Muscle layer of colon (tissue), 2 donors: Measurements from ENCODE around the gene WDR93.
A peak's percentile ranks its signal among the peaks of the same experiment; 100 is the strongest.

Source experiments
- H3K27ac ChIP-seq: one replicate; pipeline ENCODE4 v1.7.0; 2013; ENCODE audit warnings: low read depth, mild to moderate bottlenecking, low read length, moderate library complexity
- H3K27me3 ChIP-seq, 2 donors: one replicate each; pipeline ENCODE4 v1.7.0; 2013; ENCODE audit warnings: low read length in 2 of 2, mild to moderate bottlenecking in 2 of 2; ENCODE audit not compliant: insufficient read depth in 2 of 2, control insufficient read depth in 1 of 2
- H3K36me3 ChIP-seq: one replicate; pipeline ENCODE4 v1.7.0; 2013; ENCODE audit warnings: mild to moderate bottlenecking, low read length; ENCODE audit not compliant: insufficient read depth
- H3K4me1 ChIP-seq: one replicate; pipeline ENCODE4 v1.7.0; 2013; ENCODE audit warnings: mild to moderate bottlenecking, low read length; ENCODE audit not compliant: insufficient read depth
- H3K4me3 ChIP-seq, 2 donors: one replicate each; pipeline ENCODE4 v1.7.0; 2013; ENCODE audit warnings: low read length in 2 of 2, low read depth in 1 of 2, mild to moderate bottlenecking in 1 of 2, moderate library complexity in 1 of 2
- H3K9ac ChIP-seq: one replicate; pipeline ENCODE4 v1.7.0; 2013; ENCODE audit warnings: low read length
- H3K9me3 ChIP-seq: one replicate; pipeline ENCODE4 v1.7.0; 2013; ENCODE audit warnings: mild to moderate bottlenecking, low read length
- donor health status: abdominal sarcoma.
- donor health status: Adenocarcinoma of cecum.

The WDR93 gene

GRCh38 chr15:89690276-89691218, at the start of gene WDR93, which contains the start of gene PEX11A:
TSS of gene WDR93 (plus strand) at chr15:89690811. CDS start at chr15:89701747, 10,936 bp downstream.
TSS of gene PEX11A (minus strand) at chr15:89690754. CDS start at chr15:89690632, 122 bp downstream.
- Histone ChIP-seq H3K36me3 (peaks cover 4% of the 10 kb centered on the region), H3K9ac (peak within 1 kb of the TSS; percentile 50), H3K9me3 (no peaks in the 10 kb centered on the region), H3K4me1 (peaks cover 7% of the 10 kb centered on the region), H3K27me3 (no peaks in the 10 kb centered on the region), H3K4me3 (peak within 1 kb of the TSS; percentile 68 to 80), H3K27ac (peak within 1 kb of the TSS; percentile 57)

GRCh38 chr15:89641053-89641452, 49.6 kb upstream of the WDR93 start:
- Histone ChIP-seq H3K27me3 (no peaks in the 10 kb centered on the region), H3K27ac (no peak overlapping the region), H3K4me1 (no peaks in the 10 kb centered on the region), H3K9ac (no peak overlapping the region), H3K9me3 (no peaks in the 10 kb centered on the region), H3K4me3 (no peak overlapping the region), H3K36me3 (peaks cover 12% of the 10 kb centered on the region)

- peaks cover 12% of the 10 kb centered on the region for H3K36me3 ChIP-seq
These were observed 48.5 kb upstream of the WDR93 start for GRCh38 chr15:89642106-89642505.

GRCh38 chr15:89645680-89646079, 44.9 kb upstream of the WDR93 start:
- H3K4me3 ChIP-seq = no peak overlapping the region
- no peak overlapping the region for H3K9ac ChIP-seq
- H3K27me3 ChIP-seq = no peaks in the 10 kb centered on the region
- H3K36me3 ChIP-seq = peaks cover 12% of the 10 kb centered on the region
- H3K9me3 ChIP-seq = no peaks in the 10 kb centered on the region
- H3K4me1 ChIP-seq = peaks cover 5% of the 10 kb centered on the region
- no peak overlapping the region for H3K27ac ChIP-seq

More at GRCh38 chr15:89642106-89642505, 48.5 kb upstream of the WDR93 start:
- Histone ChIP-seq H3K9ac (no peak overlapping the region), H3K27ac (no peak overlapping the region), H3K4me3 (no peak overlapping the region), H3K9me3 (no peaks in the 10 kb centered on the region), H3K27me3 (no peaks in the 10 kb centered on the region), H3K4me1 (peaks cover 1% of the 10 kb centered on the region)

GRCh38 chr15:89646416-89647141, 44.0 kb upstream of the WDR93 start:
- no peak overlapping the region for H3K27ac ChIP-seq
- H3K4me3 ChIP-seq = no peak overlapping the region
- H3K4me1 ChIP-seq = peaks cover 5% of the 10 kb centered on the region
- no peaks in the 10 kb centered on the region for H3K27me3 ChIP-seq
- H3K9me3 ChIP-seq = no peaks in the 10 kb centered on the region
- H3K36me3 ChIP-seq = peaks cover 3% of the 10 kb centered on the region
- no peak overlapping the region for H3K9ac ChIP-seq

- no peaks in the 10 kb centered on the region for H3K36me3 ChIP-seq
- H3K9ac ChIP-seq = no peak overlapping the region
- H3K27me3 ChIP-seq = no peaks in the 10 kb centered on the region
- no peak overlapping the region for H3K4me3 ChIP-seq
- no peak overlapping the region for H3K27ac ChIP-seq
- no peaks in the 10 kb centered on the region for H3K9me3 ChIP-seq
- peaks cover 5% of the 10 kb centered on the region for H3K4me1 ChIP-seq
These were observed 43.3 kb upstream of the WDR93 start for GRCh38 chr15:89647191-89647851.

- H3K27me3 ChIP-seq = no peaks in the 10 kb centered on the region
- no peaks in the 10 kb centered on the region for H3K36me3 ChIP-seq
- H3K9me3 ChIP-seq = no peaks in the 10 kb centered on the region
- H3K4me1 ChIP-seq = peaks cover 5% of the 10 kb centered on the region
- no peak overlapping the region for H3K4me3 ChIP-seq
- no peak overlapping the region for H3K27ac ChIP-seq
- H3K9ac ChIP-seq = no peak overlapping the region
These were observed 42.3 kb upstream of the WDR93 start for GRCh38 chr15:89648106-89649012.

GRCh38 chr15:89649013-89649625, 41.5 kb upstream of the WDR93 start:
- Histone ChIP-seq H3K27me3 (no peaks in the 10 kb centered on the region), H3K27ac (no peak overlapping the region), H3K36me3 (no peaks in the 10 kb centered on the region), H3K4me1 (peaks cover 5% of the 10 kb centered on the region), H3K9ac (no peak overlapping the region), H3K9me3 (no peaks in the 10 kb centered on the region), H3K4me3 (no peak overlapping the region)

GRCh38 chr15:89649716-89650115, 40.9 kb upstream of the WDR93 start:
- Histone ChIP-seq H3K9me3 (no peaks in the 10 kb centered on the region), H3K36me3 (no peaks in the 10 kb centered on the region), H3K4me3 (no peak overlapping the region), H3K27me3 (no peaks in the 10 kb centered on the region), H3K9ac (no peak overlapping the region), H3K27ac (no peak overlapping the region), H3K4me1 (peaks cover 10% of the 10 kb centered on the region)

- Histone ChIP-seq H3K36me3 (no peaks in the 10 kb centered on the region), H3K9me3 (no peaks in the 10 kb centered on the region), H3K9ac (no peak overlapping the region), H3K4me3 (no peak overlapping the region), H3K27ac (no peak overlapping the region), H3K27me3 (no peaks in the 10 kb centered on the region), H3K4me1 (peaks cover 9% of the 10 kb centered on the region)
These were observed 38.5 kb upstream of the WDR93 start for GRCh38 chr15:89652131-89652530.
